Ishikawa (cell line): ENCODE results near the gene SIX5.

Experiments used
- CEBPB ChIP-seq: IDR thresholded peaks from 2 replicates; pipeline ENCODE4 v1.6.1; 2012
- CREB1 ChIP-seq: IDR thresholded peaks from 2 replicates; pipeline ENCODE4 v1.6.1; 2012; ENCODE audit warnings: low read depth
- EGR1 ChIP-seq: IDR thresholded peaks from 2 replicates; pipeline ENCODE4 v1.6.1; 2012
- EP300 ChIP-seq: IDR thresholded peaks from 2 replicates; pipeline ENCODE4 v1.6.1; 2012; ENCODE audit warnings: borderline replicate concordance
- NFIC ChIP-seq: IDR thresholded peaks from 2 replicates; pipeline ENCODE4 v1.6.1; 2012
- RAD21 ChIP-seq: IDR thresholded peaks from 2 replicates; pipeline ENCODE4 v1.6.1; 2012; ENCODE audit warnings: low read depth
- TAF1 ChIP-seq: IDR thresholded peaks from 2 replicates; pipeline ENCODE4 v1.6.1; 2012; ENCODE audit warnings: low read depth, mild to moderate bottlenecking
- TCF12 ChIP-seq: IDR thresholded peaks from 2 replicates; pipeline ENCODE4 v1.6.1; 2012; ENCODE audit warnings: low read depth
- TEAD4 ChIP-seq: IDR thresholded peaks from 2 replicates; pipeline ENCODE4 v1.6.1; 2012
- YY1 ChIP-seq: IDR thresholded peaks from 2 replicates; pipeline ENCODE4 v1.6.1; 2012; ENCODE audit warnings: low read depth
- ZBTB7A ChIP-seq: IDR thresholded peaks from 2 replicates; pipeline ENCODE4 v1.6.1; 2012; ENCODE audit warnings: low read depth
- TF ChIP-seq, protein P1 (sequence below): IDR thresholded peaks from 2 replicates; pipeline ENCODE4 v1.6.1; 2012
- TF ChIP-seq, protein P2 (sequence below): IDR thresholded peaks from 2 replicates; pipeline ENCODE4 v1.6.1; 2012
- TF ChIP-seq, protein P3 (sequence below): IDR thresholded peaks from 2 replicates; pipeline ENCODE4 v1.6.1; 2012; ENCODE audit warnings: low read depth, mild to moderate bottlenecking

DNA sequence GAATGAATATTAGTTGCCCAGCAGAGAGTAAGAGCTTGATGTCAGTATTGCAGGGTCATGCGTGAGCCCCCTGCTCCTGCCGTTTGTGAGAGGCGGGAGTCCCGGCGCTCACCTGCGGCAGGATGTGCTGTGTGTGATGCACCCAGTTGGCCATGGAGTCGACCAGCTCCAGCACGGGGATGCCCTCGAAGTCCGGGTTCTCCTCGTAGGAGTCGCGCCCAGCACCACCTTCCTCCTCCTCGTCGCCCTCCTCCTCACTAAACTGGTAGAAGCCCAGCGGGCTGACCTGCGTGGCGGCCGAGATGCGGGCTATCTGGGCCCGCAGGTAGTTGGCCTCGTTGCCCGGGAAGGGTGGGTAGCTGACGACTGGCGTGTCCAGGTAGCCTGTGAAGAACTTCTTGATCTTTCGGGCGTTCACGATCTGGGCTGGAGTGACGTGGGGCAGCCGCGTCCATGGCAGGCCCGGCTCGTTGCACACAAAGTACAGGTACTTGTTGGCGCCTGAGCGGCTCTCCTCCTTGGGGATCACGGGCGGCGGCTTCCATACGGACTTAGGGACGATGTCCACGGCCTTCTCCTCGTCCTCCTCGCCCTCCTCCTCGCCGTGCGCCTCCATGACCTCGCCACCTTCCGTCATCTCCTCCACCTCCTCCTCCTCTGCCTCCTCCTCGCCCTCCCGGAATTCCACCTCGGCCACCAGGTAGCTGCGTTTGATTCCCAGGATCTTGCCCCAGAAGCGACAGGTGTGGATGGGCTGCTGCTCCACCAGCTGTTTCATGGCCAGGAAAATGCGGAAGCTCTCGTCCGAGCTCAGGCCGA, 35.3 kb upstream of the SIX5 start:
- TF ChIP-seq NFIC (no peak), CREB1 (no peak), CEBPB (no peak), TAF1 (no peak), RAD21 (no peak), YY1 (no peak), EP300 (no peak), TEAD4 (no peak), ZBTB7A (no peak), TCF12 (no peak), EGR1 (no peak)
- TF ChIP-seq, protein P1, sequence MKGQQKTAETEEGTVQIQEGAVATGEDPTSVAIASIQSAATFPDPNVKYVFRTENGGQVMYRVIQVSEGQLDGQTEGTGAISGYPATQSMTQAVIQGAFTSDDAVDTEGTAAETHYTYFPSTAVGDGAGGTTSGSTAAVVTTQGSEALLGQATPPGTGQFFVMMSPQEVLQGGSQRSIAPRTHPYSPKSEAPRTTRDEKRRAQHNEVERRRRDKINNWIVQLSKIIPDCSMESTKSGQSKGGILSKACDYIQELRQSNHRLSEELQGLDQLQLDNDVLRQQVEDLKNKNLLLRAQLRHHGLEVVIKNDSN = no peak
- TF ChIP-seq, protein P2, sequence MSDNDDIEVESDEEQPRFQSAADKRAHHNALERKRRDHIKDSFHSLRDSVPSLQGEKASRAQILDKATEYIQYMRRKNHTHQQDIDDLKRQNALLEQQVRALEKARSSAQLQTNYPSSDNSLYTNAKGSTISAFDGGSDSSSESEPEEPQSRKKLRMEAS = no peak
- TF ChIP-seq, protein P3, sequence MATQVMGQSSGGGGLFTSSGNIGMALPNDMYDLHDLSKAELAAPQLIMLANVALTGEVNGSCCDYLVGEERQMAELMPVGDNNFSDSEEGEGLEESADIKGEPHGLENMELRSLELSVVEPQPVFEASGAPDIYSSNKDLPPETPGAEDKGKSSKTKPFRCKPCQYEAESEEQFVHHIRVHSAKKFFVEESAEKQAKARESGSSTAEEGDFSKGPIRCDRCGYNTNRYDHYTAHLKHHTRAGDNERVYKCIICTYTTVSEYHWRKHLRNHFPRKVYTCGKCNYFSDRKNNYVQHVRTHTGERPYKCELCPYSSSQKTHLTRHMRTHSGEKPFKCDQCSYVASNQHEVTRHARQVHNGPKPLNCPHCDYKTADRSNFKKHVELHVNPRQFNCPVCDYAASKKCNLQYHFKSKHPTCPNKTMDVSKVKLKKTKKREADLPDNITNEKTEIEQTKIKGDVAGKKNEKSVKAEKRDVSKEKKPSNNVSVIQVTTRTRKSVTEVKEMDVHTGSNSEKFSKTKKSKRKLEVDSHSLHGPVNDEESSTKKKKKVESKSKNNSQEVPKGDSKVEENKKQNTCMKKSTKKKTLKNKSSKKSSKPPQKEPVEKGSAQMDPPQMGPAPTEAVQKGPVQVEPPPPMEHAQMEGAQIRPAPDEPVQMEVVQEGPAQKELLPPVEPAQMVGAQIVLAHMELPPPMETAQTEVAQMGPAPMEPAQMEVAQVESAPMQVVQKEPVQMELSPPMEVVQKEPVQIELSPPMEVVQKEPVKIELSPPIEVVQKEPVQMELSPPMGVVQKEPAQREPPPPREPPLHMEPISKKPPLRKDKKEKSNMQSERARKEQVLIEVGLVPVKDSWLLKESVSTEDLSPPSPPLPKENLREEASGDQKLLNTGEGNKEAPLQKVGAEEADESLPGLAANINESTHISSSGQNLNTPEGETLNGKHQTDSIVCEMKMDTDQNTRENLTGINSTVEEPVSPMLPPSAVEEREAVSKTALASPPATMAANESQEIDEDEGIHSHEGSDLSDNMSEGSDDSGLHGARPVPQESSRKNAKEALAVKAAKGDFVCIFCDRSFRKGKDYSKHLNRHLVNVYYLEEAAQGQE = no peak
